ENCODE measurements around the gene ZNF800.
"Not testable (repeated sequence)": the region's sequence is repeated elsewhere in the genome, so short reads cannot be mapped to it uniquely, and the experiment has no call there.

ZNF800 gene

GRCh38 chr7:127392566-127393367 lies at the start of gene ZNF800:
TSS of gene ZNF800 (minus strand) at chr7:127392708. CDS start at chr7:127391557, 1,151 bp downstream.
- in situ Hi-C loops (cut with MboI; ENCODE audit: low sequenced_read_pairs), result no loop called here

DNA sequence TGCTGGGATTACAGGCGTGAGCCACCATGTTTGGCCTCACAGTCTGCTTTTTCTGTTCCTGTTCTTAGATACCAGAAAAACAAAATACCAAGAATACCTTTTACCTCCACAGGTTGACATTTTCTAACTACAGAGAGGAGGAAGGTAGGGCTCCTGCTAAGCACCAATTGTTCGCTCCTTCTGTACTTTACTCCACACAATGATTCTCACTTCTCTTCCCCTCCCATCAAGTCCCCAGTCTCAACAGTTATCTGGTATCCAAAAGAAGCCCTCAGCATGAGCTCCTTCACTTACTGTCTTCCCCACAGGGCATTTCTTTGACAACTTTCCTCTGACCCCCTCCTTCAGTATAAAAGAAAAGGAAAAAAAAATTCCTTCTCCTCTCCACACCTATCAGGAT lies 47.7 kb upstream of the ZNF800 start:
- in situ Hi-C loops (cut with MboI; ENCODE audit: low sequenced_read_pairs), result no loop called here

GRCh38 chr7:127438836-127439235 lies 46.3 kb upstream of the ZNF800 start:
- in situ Hi-C loops (cut with MboI; ENCODE audit: low sequenced_read_pairs), result no loop called here

- in situ Hi-C loops (cut with MboI; ENCODE audit: low sequenced_read_pairs), result no loop called here
Observed at GRCh38 chr7:127437837-127438236, 45.3 kb upstream of the ZNF800 start.

GRCh38 chr7:127437241-127437640 lies 44.7 kb upstream of the ZNF800 start:
- in situ Hi-C loops (cut with MboI; ENCODE audit: low sequenced_read_pairs), result no loop called here

DNA sequence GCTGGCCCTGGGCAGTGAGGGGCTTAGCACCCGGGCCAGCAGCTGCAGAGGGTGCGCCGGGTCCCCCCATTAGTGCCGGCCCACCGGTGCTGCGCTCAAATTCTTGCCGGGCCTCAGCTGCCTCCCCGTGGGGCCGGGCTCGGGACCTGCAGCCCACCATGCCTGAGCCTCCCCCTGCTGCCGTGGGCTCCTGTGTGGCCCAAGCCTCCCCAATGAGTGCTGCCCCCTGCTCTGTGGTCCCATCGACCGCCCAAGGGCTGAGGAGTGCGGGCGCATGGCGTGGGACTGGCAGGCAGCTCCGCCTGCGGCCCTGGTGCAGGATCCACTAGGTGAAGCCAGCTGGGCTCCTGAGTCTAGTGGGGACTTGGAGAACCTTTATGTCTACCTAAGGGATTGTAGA lies 36.8 kb upstream of the ZNF800 start:
- in situ Hi-C loops (cut with MboI; ENCODE audit: low sequenced_read_pairs), result not testable (repeated sequence)

- in situ Hi-C loops (cut with MboI; ENCODE audit: low sequenced_read_pairs), result no loop called here
Observed at GRCh38 chr7:127419196-127419595, 26.7 kb upstream of the ZNF800 start.

GRCh38 chr7:127418459-127418858 lies 26.0 kb upstream of the ZNF800 start:
- in situ Hi-C loops (cut with MboI; ENCODE audit: low sequenced_read_pairs), result no loop called here

GRCh38 chr7:127417346-127417745 lies 24.8 kb upstream of the ZNF800 start:
- in situ Hi-C loops (cut with MboI; ENCODE audit: low sequenced_read_pairs), result no loop called here

DNA sequence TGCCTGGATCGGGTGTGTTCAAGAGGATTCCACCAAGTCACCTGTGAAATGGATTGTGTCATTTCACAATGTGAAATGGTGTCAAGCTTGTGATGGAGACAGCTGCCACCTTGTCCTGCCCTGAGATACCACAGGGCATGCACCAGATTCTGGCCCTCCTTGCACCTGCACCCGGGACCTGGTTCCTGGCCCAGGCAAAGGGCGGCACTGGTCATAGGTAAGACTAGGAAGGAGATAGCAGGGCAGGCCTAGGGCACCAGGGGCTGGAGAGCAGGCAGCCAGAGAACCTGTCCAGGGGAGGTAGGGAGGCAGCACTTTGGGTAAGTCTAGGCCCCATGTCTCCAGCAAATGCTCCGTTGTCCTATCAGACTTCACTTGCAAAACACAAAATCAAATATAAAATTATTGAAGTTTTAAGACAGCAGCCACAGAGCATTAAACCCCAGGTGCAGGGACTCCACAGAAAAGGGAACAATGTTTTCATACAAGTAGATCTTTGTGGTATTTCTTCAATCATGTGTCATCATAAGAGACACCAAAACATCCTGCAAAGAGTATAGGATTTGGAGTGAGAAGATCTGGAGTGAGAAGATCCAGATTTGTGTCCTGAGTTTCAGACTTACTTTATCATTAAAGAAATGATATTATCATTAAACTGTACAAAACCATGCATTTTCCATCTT lies 22.7 kb upstream of the ZNF800 start:
- in situ Hi-C loops (cut with MboI; ENCODE audit: low sequenced_read_pairs), result no loop called here

GRCh38 chr7:127413962-127414361 lies 21.5 kb upstream of the ZNF800 start:
- in situ Hi-C loops (cut with MboI; ENCODE audit: low sequenced_read_pairs), result no loop called here

DNA sequence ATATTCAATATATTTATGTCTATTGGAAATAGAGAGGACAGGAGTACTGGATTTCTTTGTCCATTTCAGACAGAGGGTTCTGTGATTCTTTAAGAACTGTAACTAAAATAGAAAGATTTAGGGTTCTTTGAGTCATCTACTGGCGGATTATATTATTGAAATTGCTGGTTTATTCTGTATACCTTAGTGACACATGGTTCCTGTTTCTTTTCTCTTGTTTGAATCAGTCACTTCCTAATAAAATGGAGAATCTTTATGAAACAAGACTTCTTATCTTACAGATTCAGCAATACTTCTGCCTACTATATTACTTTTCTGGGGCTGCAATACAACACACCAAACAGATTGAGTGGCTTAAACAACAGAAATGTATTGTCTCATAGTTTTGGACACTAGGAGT lies 20.8 kb upstream of the ZNF800 start:
- in situ Hi-C loops (cut with MboI; ENCODE audit: low sequenced_read_pairs), result no loop called here

- in situ Hi-C loops (cut with MboI; ENCODE audit: low sequenced_read_pairs), result no loop called here
Observed at GRCh38 chr7:127411176-127411575, 18.7 kb upstream of the ZNF800 start.

- in situ Hi-C loops (cut with MboI; ENCODE audit: low sequenced_read_pairs), result no loop called here
Observed at GRCh38 chr7:127409629-127410028, 17.1 kb upstream of the ZNF800 start.

DNA sequence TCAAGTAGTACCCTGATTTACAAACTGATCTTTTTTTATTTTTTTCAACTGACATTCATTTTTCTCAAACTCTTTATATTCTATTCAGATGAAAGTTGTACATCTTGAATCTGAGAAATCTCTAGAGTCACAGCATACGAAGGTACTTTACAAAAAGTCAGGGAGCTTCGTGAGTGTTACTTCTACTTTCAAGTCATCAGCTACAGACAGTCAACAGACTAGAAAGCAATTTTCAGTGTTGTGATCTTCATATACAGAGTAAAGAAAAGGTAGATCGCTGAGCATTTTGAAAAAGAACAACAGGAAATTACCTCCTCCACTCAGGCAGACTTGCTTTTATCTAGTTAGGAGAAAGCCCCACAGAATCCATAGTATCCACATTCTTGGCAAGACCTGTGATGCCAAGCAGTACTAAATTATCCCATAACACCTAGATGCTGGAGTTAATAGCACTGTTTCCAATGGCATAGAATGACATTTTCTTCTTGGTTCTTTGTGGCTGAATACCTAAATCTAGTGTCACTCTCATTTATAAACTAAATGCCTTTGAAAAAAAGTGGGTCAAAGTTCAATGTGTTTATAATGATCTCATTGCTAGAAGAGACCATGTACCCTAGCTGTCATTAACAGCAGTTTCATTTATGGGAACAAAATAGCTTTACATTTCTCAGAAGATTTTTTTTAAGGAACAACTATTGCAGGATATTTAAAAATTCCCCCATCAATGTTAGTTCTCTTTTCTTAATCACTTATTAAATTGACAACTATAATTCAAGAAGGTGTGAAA lies 12.0 kb upstream of the ZNF800 start:
- in situ Hi-C loops (cut with MboI; ENCODE audit: low sequenced_read_pairs), result no loop called here

- in situ Hi-C loops (cut with MboI; ENCODE audit: low sequenced_read_pairs), result no loop called here
Observed at GRCh38 chr7:127396184-127396583, 3.7 kb upstream of the ZNF800 start.

DNA sequence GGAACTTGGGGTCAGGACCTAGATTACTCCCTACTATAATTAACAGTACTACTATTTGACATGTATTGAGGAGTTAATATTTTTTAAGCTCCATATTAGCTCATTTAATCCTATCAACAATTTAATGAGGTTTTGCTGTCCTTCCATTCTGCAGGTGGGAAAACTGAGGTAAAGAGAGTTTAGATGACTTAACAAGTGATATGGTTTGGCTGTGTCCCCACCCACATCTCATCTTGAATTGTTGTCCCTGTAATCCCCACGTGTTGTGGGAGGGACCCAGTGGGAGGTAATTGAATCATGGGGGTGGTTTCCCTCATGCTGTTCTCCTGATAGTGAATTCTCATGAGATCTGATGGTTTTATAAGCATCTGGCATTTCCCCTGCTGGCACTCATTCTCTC lies 2.6 kb upstream of the ZNF800 start:
- in situ Hi-C loops (cut with MboI; ENCODE audit: low sequenced_read_pairs), result not testable (repeated sequence)

DNA sequence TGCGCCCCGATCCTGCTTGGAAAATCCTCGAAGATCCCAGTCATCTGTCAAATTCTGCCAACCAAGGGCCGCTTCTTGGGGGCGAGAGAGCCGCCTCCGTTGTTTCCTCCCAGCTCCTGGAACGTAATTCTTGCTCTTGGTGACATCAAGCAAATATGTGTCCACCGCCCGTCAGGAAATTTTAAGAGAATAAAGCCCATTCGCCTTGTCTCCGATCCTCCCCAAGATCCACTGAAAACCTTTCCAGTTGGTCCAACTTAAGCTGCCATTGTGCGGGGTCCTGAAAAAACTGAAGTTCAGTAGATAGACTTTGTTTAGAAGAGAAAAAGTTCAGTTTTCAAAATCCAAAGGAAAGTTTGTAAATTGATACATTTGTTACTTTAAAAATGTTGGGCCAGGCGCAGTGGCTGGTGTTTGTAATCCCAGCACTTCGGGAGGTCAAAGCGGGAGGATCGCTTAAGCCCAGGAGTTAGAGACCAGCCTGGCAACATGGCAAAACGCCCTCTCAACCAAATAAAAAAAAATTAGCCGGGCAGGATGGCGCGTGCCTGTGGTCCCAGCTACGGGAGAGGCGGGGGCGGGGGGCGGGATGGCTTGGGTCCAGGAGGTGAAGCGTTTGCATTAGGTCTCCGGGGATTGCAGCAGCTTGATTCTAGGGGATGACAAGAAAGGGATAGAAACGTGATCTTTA lies 1.0 kb upstream of the ZNF800 start:
- in situ Hi-C loops (cut with MboI; ENCODE audit: low sequenced_read_pairs), result no loop called here

- in situ Hi-C loops (cut with MboI; ENCODE audit: low sequenced_read_pairs), result no loop called here
Observed at GRCh38 chr7:127392182-127392565, 334 bp downstream of the ZNF800 start.

DNA sequence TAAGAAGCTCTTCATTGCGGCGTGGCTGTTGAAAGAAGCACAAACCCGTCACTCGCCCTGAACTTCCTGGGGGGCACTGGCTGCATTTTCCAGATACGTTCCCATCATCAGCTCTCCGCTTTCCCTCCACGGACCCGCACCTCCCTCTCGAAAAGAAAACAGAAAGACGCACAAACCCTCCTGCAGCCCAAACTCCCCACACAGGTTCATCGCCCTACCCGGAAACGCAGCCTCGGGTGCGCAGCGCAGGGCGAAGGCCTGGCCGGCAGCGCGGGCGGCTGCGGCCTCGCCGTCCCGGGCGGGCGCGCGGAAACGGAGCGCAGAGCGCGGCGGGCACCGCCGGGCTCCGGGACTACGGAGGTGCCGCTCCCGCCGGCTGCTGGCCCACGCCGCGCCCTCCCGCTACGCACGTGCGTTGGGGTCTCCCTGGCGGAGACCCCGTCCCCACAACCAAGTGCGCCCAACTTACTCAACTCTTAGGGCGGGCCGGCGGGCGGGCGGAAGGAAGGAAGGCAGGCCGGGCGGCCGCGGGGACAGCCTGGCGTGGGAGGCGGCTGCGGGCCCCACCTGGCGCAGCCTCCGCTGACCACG lies 822 bp downstream of the ZNF800 start:
- in situ Hi-C loops (cut with MboI; ENCODE audit: low sequenced_read_pairs), result no loop called here
